Upper lobe of left lung (tissue), 6 donors: ENCODE measurements around the gene SBNO1. TPM values are rescaled to one million over a fixed set of nuclear protein-coding genes. Genes with fewer than 3 reads are reported as not detected.

Experiments used
- ATAC-seq, 2 donors: fragments of 200-7000 bp; cut with Tn5 transposase; one replicate each; pipeline ENCODE4 v1.9.1; 2022; ENCODE audit warnings: mild to moderate bottlenecking in 2 of 2, moderate library complexity in 2 of 2; ENCODE audit not compliant: low FRiP score in 2 of 2
- DNase-seq, 2 donors: peaks; one replicate each; pipeline ENCODE4 v3.0.0-alpha.2; 2019 to 2020
- H3K27ac ChIP-seq, 4 donors: fragments of 200-600 bp; sonication (generic); one replicate each; pipeline ENCODE4 v1.5.1; 2016 to 2019
- H3K27me3 ChIP-seq, 4 donors: fragments of 200-600 bp; sonication (generic); one replicate each; pipeline ENCODE4 v1.5.1; 2017 to 2019
- H3K36me3 ChIP-seq, 4 donors: fragments of 200-600 bp; sonication (generic); one replicate each; pipeline ENCODE4 v1.5.1; 2016 to 2019
- H3K4me1 ChIP-seq, 4 donors: fragments of 200-600 bp; sonication (generic); one replicate each; pipeline ENCODE4 v1.5.1; 2018 to 2019
- H3K4me3 ChIP-seq, 4 donors: fragments of 200-600 bp; sonication (generic); one replicate each; pipeline ENCODE4 v1.5.1; 2017 to 2019; ENCODE audit warnings: mild to moderate bottlenecking in 2 of 4, moderate library complexity in 1 of 4
- H3K9me3 ChIP-seq, 4 donors: fragments of 200-600 bp; sonication (generic); one replicate each; pipeline ENCODE4 v1.5.1; 2018 to 2019
- EP300 ChIP-seq, 4 donors: sonication (generic); formaldehyde crosslinking; IDR thresholded peaks; one replicate each; pipeline ENCODE4 v1.5.1; 2017; ENCODE audit warnings: antibody characterized with exemption in 4 of 4, control low read depth in 2 of 4
- POLR2A ChIP-seq, 4 donors: fragments of 450-650 bp; IDR thresholded peaks; one replicate each; pipeline ENCODE4 v1.5.1; 2016 to 2017; ENCODE audit warnings: antibody characterized with exemption in 4 of 4, mild to moderate bottlenecking in 2 of 4
- POLR2AphosphoS5 ChIP-seq, 2 donors: sonication (generic); formaldehyde crosslinking; IDR thresholded peaks; one replicate each; pipeline ENCODE4 v1.5.1; 2017; ENCODE audit warnings: antibody characterized with exemption in 2 of 2
- WGBS, 2 donors: methylation state at CpG; one replicate each; pipeline ENCODE4 v1.1.5; 2017 to 2018; 5-methylcytosine and 5-hydroxymethylcytosine counted together
- total RNA-seq, 6 donors: library from RNA; depleted of rRNA in 4 of 6; stranded (reverse); fragments of >200 nt in 4 of 6; gene quantifications; one replicate each; pipeline versions ENCODE4 v1.1.0 to v1.2.1, GENCODE V29; 2016 to 2021
- TF ChIP-seq, protein P1 (sequence below), 6 experiments: fragments of 450-650 bp in 4 of 6; fragments of 200-600 bp in 2 of 6; sonication (generic) in 2 of 6; IDR thresholded peaks; one replicate each; pipeline ENCODE4 v1.5.1; 2016 to 2019; ENCODE audit warnings: antibody characterized with exemption in 6 of 6
- donor health status: DM: no; HTN: no; CAD: no; lungs with moderate emphysema.
- donor health status: DM: no; HTN: yes; CAD: no; lungs with severe emphysema.

Gene SBNO1
- total RNA-seq, 6 donors from 2014 or later: 7.5 to 25.2 (median 20.3) TPM

DNA sequence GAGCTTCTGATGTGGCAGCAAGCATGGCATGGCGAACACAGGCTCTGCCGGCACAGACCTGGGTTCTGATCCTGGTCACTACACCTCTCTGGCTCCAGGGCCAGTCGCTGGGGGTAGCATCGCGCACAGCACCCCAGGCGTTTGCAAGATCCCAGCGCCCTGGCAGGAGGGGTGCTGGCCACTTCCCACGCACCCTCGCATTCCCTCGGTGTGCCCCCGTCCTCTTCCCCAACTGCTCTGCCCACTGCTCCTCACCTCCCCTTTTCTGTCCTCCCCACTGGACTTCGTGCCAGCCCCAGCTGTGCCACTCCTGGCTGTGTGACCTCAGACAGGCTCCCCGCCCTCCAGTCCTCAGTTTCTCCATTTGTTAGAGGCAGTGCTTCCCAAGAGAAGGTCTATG lies 95.8 kb downstream of the SBNO1 start:
- Histone ChIP-seq H3K4me1 (peaks cover 33 to 42% (median 36%) of the 10 kb centered on the region in 4 donors), H3K27ac (peak overlapping the region; percentile 66 to 91 (median 86)), H3K36me3 (peaks cover 0 to 28% (median 16%) of the 10 kb centered on the region in 4 donors), H3K9me3 (no peaks in the 10 kb centered on the region), H3K4me3 (peak overlapping the region in 3 of 4 donors; percentile 86 to 94 (median 93)), H3K27me3 (no peaks in the 10 kb centered on the region)
- DNase-seq (peak in 1 of 2 donors; percentile 55), ATAC-seq (no peak)
- TF ChIP-seq POLR2A (IDR thresholded peaks at IDR 0.05) (no peak), EP300 (IDR thresholded peaks at IDR 0.05) (no peak), POLR2AphosphoS5 (IDR thresholded peaks at IDR 0.05) (no peak)
- TF ChIP-seq, protein P1, sequence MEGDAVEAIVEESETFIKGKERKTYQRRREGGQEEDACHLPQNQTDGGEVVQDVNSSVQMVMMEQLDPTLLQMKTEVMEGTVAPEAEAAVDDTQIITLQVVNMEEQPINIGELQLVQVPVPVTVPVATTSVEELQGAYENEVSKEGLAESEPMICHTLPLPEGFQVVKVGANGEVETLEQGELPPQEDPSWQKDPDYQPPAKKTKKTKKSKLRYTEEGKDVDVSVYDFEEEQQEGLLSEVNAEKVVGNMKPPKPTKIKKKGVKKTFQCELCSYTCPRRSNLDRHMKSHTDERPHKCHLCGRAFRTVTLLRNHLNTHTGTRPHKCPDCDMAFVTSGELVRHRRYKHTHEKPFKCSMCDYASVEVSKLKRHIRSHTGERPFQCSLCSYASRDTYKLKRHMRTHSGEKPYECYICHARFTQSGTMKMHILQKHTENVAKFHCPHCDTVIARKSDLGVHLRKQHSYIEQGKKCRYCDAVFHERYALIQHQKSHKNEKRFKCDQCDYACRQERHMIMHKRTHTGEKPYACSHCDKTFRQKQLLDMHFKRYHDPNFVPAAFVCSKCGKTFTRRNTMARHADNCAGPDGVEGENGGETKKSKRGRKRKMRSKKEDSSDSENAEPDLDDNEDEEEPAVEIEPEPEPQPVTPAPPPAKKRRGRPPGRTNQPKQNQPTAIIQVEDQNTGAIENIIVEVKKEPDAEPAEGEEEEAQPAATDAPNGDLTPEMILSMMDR (IDR thresholded peaks at IDR 0.05): no peak
- 44 to 59% methylated on average over 6 to 7 of the region's 13 CpGs for WGBS, 2 donors

DNA sequence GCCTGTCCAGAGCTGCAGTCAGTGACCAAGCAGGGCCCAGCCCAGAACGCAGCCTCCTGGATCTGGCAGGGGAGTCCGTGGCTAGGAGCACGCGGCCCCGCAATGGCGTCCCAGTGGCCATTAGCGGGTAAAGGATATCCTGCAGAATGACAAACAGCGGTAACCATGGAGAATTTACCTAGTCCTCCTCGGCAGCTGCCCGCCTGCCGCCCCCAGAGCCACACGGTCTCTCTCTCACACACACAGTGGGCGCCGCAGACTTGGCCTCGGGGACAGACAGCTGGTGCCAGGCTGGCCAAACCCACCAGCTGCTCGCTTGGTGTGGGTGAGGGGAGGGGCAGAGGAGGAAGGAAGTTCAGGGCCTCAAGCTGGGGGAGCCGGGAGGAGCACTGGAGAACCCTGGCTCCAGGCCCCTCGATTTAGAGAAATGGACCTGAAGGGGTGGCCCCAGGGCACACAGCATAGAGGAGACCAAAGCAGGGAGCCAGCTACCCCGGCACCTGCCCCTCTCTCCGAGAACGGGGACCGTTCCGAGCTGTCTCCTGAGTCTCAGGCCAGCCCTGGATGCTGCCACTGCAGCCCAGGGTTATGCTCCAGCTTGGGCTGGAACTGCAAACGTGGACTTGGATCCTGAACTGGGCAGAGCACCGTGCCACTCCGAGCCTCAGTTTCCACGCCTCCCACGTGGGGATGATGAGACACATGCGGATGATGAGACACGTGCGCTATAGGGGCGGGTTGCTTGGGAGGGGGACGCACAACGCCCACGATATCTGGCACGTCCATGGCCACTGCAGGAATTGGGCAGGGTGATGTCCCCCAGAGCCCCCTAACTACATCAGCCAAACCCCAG lies 96.4 kb downstream of the SBNO1 start:
- no peaks in the 10 kb centered on the region for H3K27me3 ChIP-seq
- H3K4me3 ChIP-seq: peak overlapping the region in 2 of 4 donors; percentile 7 to 28
- no peaks in the 10 kb centered on the region for H3K9me3 ChIP-seq
- DNase-seq (peak; percentile 31 to 80), ATAC-seq (peak; percentile 5)
- WGBS, 2 donors: 28% methylated on average over 22 of the region's 36 CpGs; no CpG with 5 or more reads in 1 of the 2 donors
- TF ChIP-seq, protein P1 (IDR thresholded peaks at IDR 0.05): no peak
- TF ChIP-seq POLR2AphosphoS5 (IDR thresholded peaks at IDR 0.05): peak in 1 of 2 donors; percentile 8
- TF ChIP-seq POLR2A (IDR thresholded peaks at IDR 0.05): peak in 1 of 4 donors; percentile 17
- no peak for TF ChIP-seq EP300 (IDR thresholded peaks at IDR 0.05)
- H3K36me3 ChIP-seq: peaks cover 0 to 34% (median 19%) of the 10 kb centered on the region in 4 donors
- H3K4me1 ChIP-seq: peaks cover 33 to 42% (median 36%) of the 10 kb centered on the region in 4 donors
- peak overlapping the region; percentile 66 to 91 (median 86) for H3K27ac ChIP-seq

DNA sequence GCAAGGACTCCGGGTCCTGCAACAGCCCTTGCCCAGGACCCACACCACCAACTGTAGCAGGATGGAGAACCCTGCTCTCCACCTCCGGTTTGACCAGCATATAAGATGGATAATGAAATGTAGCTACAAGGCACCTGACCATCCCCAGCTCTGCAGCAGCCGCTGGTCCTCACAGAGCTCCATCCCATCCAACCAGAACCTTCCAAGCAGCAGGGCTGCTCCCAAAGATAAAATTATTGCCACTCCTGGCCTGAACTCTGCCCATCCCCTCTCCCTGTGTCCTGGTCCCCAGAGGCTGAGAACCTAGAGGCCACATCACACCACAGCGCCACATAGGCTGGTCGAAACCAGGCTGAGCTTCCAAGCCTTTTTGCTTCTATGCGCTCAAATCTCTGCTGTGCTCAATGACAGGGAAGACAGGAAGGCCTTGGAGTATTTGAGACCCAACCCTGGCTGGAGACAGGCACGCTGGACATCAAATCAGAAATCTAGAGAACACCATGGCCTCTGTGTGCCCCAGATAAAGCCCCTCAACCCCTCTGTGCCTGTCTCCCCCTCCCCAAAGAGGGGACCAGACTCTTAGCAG lies 97.2 kb downstream of the SBNO1 start:
- H3K27ac ChIP-seq: peak overlapping the region; percentile 66 to 91 (median 86)
- no peak for DNase-seq
- no peaks in the 10 kb centered on the region for H3K9me3 ChIP-seq
- 90 to 91% methylated on average over 5 to 7 of the region's 7 CpGs for WGBS, 2 donors
- H3K27me3 ChIP-seq: no peaks in the 10 kb centered on the region
- no peak overlapping the region for H3K4me3 ChIP-seq
- TF ChIP-seq, protein P1 (IDR thresholded peaks at IDR 0.05): no peak
- TF ChIP-seq POLR2AphosphoS5 (IDR thresholded peaks at IDR 0.05) (no peak), EP300 (IDR thresholded peaks at IDR 0.05) (no peak), POLR2A (IDR thresholded peaks at IDR 0.05) (no peak)
- H3K36me3 ChIP-seq: peaks cover 0 to 42% (median 24%) of the 10 kb centered on the region in 4 donors
- peaks cover 30 to 37% (median 33%) of the 10 kb centered on the region in 4 donors for H3K4me1 ChIP-seq
- ATAC-seq: no peak

DNA sequence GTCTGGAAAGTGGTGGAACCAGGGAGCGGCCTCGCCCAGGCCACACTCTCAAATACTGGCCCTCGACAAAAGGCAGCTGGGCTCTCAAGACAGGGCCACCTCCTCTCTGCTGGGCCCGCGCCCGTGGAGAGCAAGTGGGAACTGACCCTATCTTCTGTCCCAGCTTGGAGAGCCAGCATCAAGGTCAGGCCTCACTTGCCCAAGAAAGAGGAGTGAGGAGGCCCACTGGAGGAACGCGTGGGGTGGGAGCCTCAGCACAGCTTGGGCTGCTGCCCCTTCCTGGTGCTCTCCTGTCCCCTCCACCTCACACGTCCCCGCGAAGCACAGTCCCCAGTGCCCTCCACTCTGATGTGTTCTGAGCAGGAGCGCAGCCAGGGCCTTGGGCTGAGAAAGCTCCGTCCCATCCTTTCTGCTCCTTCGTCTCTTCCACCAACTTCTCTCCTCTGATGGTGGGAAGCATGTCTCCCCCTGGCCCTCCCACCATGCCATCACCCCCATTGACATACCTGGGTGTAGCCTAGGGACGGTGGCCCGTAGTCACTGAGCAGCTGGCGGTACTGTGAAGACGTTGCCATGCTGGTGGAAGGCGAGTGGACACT lies 97.9 kb downstream of the SBNO1 start:
- ATAC-seq: no peak
- H3K4me1 ChIP-seq: peaks cover 25 to 32% (median 29%) of the 10 kb centered on the region in 4 donors
- no peak overlapping the region for H3K4me3 ChIP-seq
- H3K36me3 ChIP-seq: peaks cover 0 to 49% (median 31%) of the 10 kb centered on the region in 4 donors
- peak in 1 of 2 donors; percentile 59 for DNase-seq
- no peak overlapping the region for H3K27ac ChIP-seq
- TF ChIP-seq POLR2AphosphoS5 (IDR thresholded peaks at IDR 0.05): no peak
- TF ChIP-seq, protein P1 (IDR thresholded peaks at IDR 0.05): no peak
- TF ChIP-seq POLR2A (IDR thresholded peaks at IDR 0.05): no peak
- H3K27me3 ChIP-seq: no peaks in the 10 kb centered on the region
- whole genome bisulfite sequencing, 2 donors: 93 to 96% methylated on average over 17 to 19 of the region's 19 CpGs
- no peaks in the 10 kb centered on the region for H3K9me3 ChIP-seq
